Upper lobe of left lung (tissue), 4 donors: ENCODE results near the gene SLC1A2.

ENCODE experiments used
- EP300 ChIP-seq, 4 donors: sonication (generic); formaldehyde crosslinking; IDR thresholded peaks; one replicate each; pipeline ENCODE4 v1.5.1; 2017; ENCODE audit warnings: antibody characterized with exemption in 4 of 4, control low read depth in 2 of 4
- POLR2AphosphoS5 ChIP-seq, 2 donors: sonication (generic); formaldehyde crosslinking; IDR thresholded peaks; one replicate each; pipeline ENCODE4 v1.5.1; 2017; ENCODE audit warnings: antibody characterized with exemption in 2 of 2
- TF ChIP-seq, protein P1 (sequence below), 6 experiments: fragments of 450-650 bp in 4 of 6; fragments of 200-600 bp in 2 of 6; sonication (generic) in 2 of 6; IDR thresholded peaks; one replicate each; pipeline ENCODE4 v1.5.1; 2016 to 2019; ENCODE audit warnings: antibody characterized with exemption in 6 of 6

DNA sequence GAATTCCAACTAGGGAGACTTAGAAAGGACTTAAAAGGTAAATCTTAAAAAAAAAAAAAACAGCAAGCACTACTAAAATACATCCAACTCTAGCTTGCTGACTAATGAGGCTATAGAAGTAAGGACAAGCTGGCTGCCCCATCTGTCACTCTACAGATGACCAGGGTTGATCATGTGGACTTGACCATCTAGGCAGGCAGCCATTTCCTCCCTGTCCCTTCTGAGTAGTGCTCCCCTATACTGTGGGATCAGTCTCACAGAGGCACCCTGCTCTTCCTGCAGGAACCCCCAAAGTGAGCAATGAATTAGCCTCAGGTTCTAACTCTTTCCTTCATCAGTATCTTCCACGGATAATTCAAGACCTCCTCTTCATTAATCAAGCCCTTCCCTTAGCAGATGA, 12.3 kb downstream of the SLC1A2 start:
- TF ChIP-seq, protein P1, sequence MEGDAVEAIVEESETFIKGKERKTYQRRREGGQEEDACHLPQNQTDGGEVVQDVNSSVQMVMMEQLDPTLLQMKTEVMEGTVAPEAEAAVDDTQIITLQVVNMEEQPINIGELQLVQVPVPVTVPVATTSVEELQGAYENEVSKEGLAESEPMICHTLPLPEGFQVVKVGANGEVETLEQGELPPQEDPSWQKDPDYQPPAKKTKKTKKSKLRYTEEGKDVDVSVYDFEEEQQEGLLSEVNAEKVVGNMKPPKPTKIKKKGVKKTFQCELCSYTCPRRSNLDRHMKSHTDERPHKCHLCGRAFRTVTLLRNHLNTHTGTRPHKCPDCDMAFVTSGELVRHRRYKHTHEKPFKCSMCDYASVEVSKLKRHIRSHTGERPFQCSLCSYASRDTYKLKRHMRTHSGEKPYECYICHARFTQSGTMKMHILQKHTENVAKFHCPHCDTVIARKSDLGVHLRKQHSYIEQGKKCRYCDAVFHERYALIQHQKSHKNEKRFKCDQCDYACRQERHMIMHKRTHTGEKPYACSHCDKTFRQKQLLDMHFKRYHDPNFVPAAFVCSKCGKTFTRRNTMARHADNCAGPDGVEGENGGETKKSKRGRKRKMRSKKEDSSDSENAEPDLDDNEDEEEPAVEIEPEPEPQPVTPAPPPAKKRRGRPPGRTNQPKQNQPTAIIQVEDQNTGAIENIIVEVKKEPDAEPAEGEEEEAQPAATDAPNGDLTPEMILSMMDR (IDR thresholded peaks at IDR 0.05), result no peak
- TF ChIP-seq EP300 (IDR thresholded peaks at IDR 0.05), result no peak
- TF ChIP-seq POLR2AphosphoS5 (IDR thresholded peaks at IDR 0.05), result no peak
